IMR-90 (cell line): ENCODE results near the gene DACH1. TPM values are rescaled to one million over a fixed set of nuclear protein-coding genes. Genes with fewer than 3 reads are reported as not detected.
A peak's percentile ranks its signal among the peaks of the same experiment; 100 is the strongest.

Source experiments
- ATAC-seq: fragments of 200-7000 bp; cut with Tn5 transposase; 2 replicates; pipeline ENCODE4 v1.9.1; 2020; ENCODE audit warnings: low read depth, mild to moderate bottlenecking, moderate library complexity
- BruUV-seq: library from RNA; stranded (reverse); fragments of 400-500 nt; replicated peaks from 2 replicates; lab custom pipeline; 2021; lab: Mats Ljungman, UMichigan
- CTCF ChIA-PET: fragments of 300-600 bp; formaldehyde crosslinking; extraction: SDS; loops from one replicate; lab custom pipeline; 2021; ENCODE audit warnings: antibody characterized with exemption; lab: Yijun Ruan, JAX
- POLR2A ChIA-PET: fragments of 300-600 bp; sonication (Branson Sonifier 250); formaldehyde crosslinking; loops from one replicate; lab custom pipeline; 2022; ENCODE audit warnings: antibody characterized with exemption; ENCODE audit not compliant: unreplicated experiment; lab: Charles Lee
- DNase-seq: peaks from one replicate; pipeline ENCODE4 v3.0.0; 2013
- H2AFZ ChIP-seq: replicated peaks from 2 replicates; pipeline ENCODE3; 2013; ENCODE audit warnings: low read length, mild to moderate bottlenecking; ENCODE audit not compliant: poor library complexity
- H2AK5ac ChIP-seq: 2 replicates; pipeline ENCODE4 v1.6.1; 2013; ENCODE audit warnings: low read depth, low read length, inconsistent platforms
- H2AK9ac ChIP-seq: replicated peaks from 2 replicates; pipeline ENCODE3; 2013; ENCODE audit warnings: mild to moderate bottlenecking, low read depth, low read length, moderate library complexity; ENCODE audit not compliant: poor library complexity
- H2BK120ac ChIP-seq: 2 replicates; pipeline ENCODE4 v1.6.1; 2013; ENCODE audit warnings: low read depth, low read length, inconsistent platforms
- H2BK15ac ChIP-seq: 3 replicates; pipeline ENCODE4 v1.6.1; 2013; ENCODE audit warnings: low read depth, low read length, inconsistent platforms
- H2BK20ac ChIP-seq: 2 replicates; pipeline ENCODE4 v1.6.1; 2013; ENCODE audit warnings: low read depth, mild to moderate bottlenecking, inconsistent platforms, low read length, moderate library complexity
- H2BK5ac ChIP-seq: 2 replicates; pipeline ENCODE4 v1.6.1; 2013; ENCODE audit warnings: mild to moderate bottlenecking, low read depth, low read length, inconsistent platforms; ENCODE audit not compliant: poor library complexity, severe bottlenecking
- H3K14ac ChIP-seq: replicated peaks from 2 replicates; pipeline ENCODE4 v1.6.1; 2013; ENCODE audit warnings: low read depth, low read length, inconsistent platforms
- H3K18ac ChIP-seq: 2 replicates; pipeline ENCODE4 v1.6.1; 2013; ENCODE audit warnings: low read depth, low read length, control low read depth
- H3K23ac ChIP-seq: 2 replicates; pipeline ENCODE4 v1.6.1; 2013; ENCODE audit warnings: low read depth, low read length, inconsistent platforms
- H3K27ac ChIP-seq: 2 replicates; pipeline ENCODE4 v1.5.1; 2013; ENCODE audit warnings: mild to moderate bottlenecking, control low read depth, low read length; ENCODE audit not compliant: insufficient read depth
- H3K27me3 ChIP-seq: 2 replicates; pipeline ENCODE4 v1.6.1; 2013; ENCODE audit warnings: low read length; ENCODE audit not compliant: control insufficient read depth, insufficient read depth
- H3K36me3 ChIP-seq: 2 replicates; pipeline ENCODE4 v1.6.1; 2013; ENCODE audit warnings: low read length, mixed read lengths; ENCODE audit not compliant: control insufficient read depth, insufficient read depth
- H3K4ac ChIP-seq: 2 replicates; pipeline ENCODE4 v1.6.1; 2013; ENCODE audit warnings: low read depth, low read length, inconsistent platforms
- H3K4me1 ChIP-seq: 2 replicates; pipeline ENCODE4 v1.6.1; 2013; ENCODE audit warnings: low read length, mixed read lengths; ENCODE audit not compliant: control insufficient read depth, insufficient read depth
- H3K4me2 ChIP-seq: 2 replicates; pipeline ENCODE4 v1.6.1; 2013; ENCODE audit warnings: low read depth, mild to moderate bottlenecking, control low read depth, low read length, moderate library complexity
- H3K4me3 ChIP-seq: 2 replicates; pipeline ENCODE4 v1.5.1; 2013; ENCODE audit warnings: low read depth, mild to moderate bottlenecking, control low read depth, low read length, moderate library complexity; ENCODE audit not compliant: insufficient read depth
- H3K56ac ChIP-seq: 2 replicates; pipeline ENCODE4 v1.6.1; 2013; ENCODE audit warnings: low read length, inconsistent platforms; ENCODE audit not compliant: insufficient read depth; ENCODE audit errors: extremely low read depth
- H3K79me1 ChIP-seq, 2 experiments: 2 replicates each; pipeline ENCODE4 v1.6.1; 2013; ENCODE audit warnings: low read length in 2 of 2, inconsistent platforms in 1 of 2, low read depth in 1 of 2
- H3K9ac ChIP-seq: 2 replicates; pipeline ENCODE4 v1.6.1; 2013; ENCODE audit warnings: low read depth, low read length, control low read depth
- H3K9me1 ChIP-seq: 2 replicates; pipeline ENCODE4 v1.6.1; 2013; ENCODE audit warnings: low read length, inconsistent platforms; ENCODE audit not compliant: insufficient read depth
- H3K9me3 ChIP-seq: 2 replicates; pipeline ENCODE4 v1.6.1; 2013; ENCODE audit warnings: low read length; ENCODE audit not compliant: control insufficient read depth, insufficient read depth
- H4K20me1 ChIP-seq: 2 replicates; pipeline ENCODE4 v1.6.1; 2013; ENCODE audit warnings: low read length, inconsistent platforms; ENCODE audit not compliant: insufficient read depth
- H4K5ac ChIP-seq: 2 replicates; pipeline ENCODE4 v1.6.1; 2013; ENCODE audit warnings: mild to moderate bottlenecking, low read depth, low read length, control low read depth
- H4K8ac ChIP-seq, 2 experiments: 2 replicates each; pipeline ENCODE4 v1.6.1; 2013; ENCODE audit warnings: low read depth in 2 of 2, low read length in 2 of 2, control low read depth in 1 of 2, inconsistent platforms in 1 of 2
- H4K91ac ChIP-seq: 2 replicates; pipeline ENCODE4 v1.6.1; 2013; ENCODE audit warnings: low read depth, low read length, inconsistent platforms; ENCODE audit not compliant: insufficient read depth
- BHLHE40 ChIP-seq: fragments of 150-350 bp; IDR thresholded peaks from 2 replicates; pipeline ENCODE4 v1.6.1; 2016; ENCODE audit warnings: mild to moderate bottlenecking, low read depth, low read length
- CEBPB ChIP-seq: IDR thresholded peaks from 2 replicates; pipeline ENCODE4 v1.6.1; 2012; ENCODE audit warnings: low read depth, low read length, improper control_type of control experiment
- CHD1 ChIP-seq: IDR thresholded peaks from 2 replicates; pipeline ENCODE4 v1.6.1; 2012; ENCODE audit warnings: low read depth, low read length, improper control_type of control experiment
- CTCF ChIP-seq: conservative IDR thresholded peaks from 2 replicates; pipeline ENCODE4 v1.5.1; 2012; ENCODE audit warnings: mild to moderate bottlenecking, low read depth, low read length, improper control_type of control experiment
- ELK1 ChIP-seq: fragments of 150-350 bp; IDR thresholded peaks from 2 replicates; pipeline ENCODE4 v1.6.1; 2016; ENCODE audit warnings: low read depth, mild to moderate bottlenecking, low read length, moderate library complexity, borderline replicate concordance
- FOS ChIP-seq: fragments of 150-350 bp; IDR thresholded peaks from 2 replicates; pipeline ENCODE4 v1.6.1; 2016; ENCODE audit warnings: low read depth, low read length
- MAFK ChIP-seq: IDR thresholded peaks from 2 replicates; pipeline ENCODE4 v1.6.1; 2012; ENCODE audit warnings: low read depth, low read length, improper control_type of control experiment
- MAZ ChIP-seq: IDR thresholded peaks from 2 replicates; pipeline ENCODE4 v1.6.1; 2012; ENCODE audit warnings: low read depth, mild to moderate bottlenecking, low read length, improper control_type of control experiment, moderate library complexity, borderline replicate concordance
- MXI1 ChIP-seq: IDR thresholded peaks from 2 replicates; pipeline ENCODE4 v1.6.1; 2012; ENCODE audit warnings: low read depth, mild to moderate bottlenecking, low read length, moderate library complexity, borderline replicate concordance
- RAD21 ChIP-seq: IDR thresholded peaks from 2 replicates; pipeline ENCODE4 v1.6.1; 2012; ENCODE audit warnings: low read length, improper control_type of control experiment
- RFX5 ChIP-seq: IDR thresholded peaks from 2 replicates; pipeline ENCODE4 v1.8.0; 2012; ENCODE audit warnings: low read depth, mild to moderate bottlenecking, low read length, moderate library complexity
- SMC3 ChIP-seq: fragments of 150-350 bp; IDR thresholded peaks from 2 replicates; pipeline ENCODE4 v1.6.1; 2016; ENCODE audit warnings: low read depth, mild to moderate bottlenecking, antibody characterized with exemption, low read length, moderate library complexity
- USF2 ChIP-seq: fragments of 150-350 bp; IDR thresholded peaks from 2 replicates; pipeline ENCODE4 v1.6.1; 2017; ENCODE audit warnings: mild to moderate bottlenecking, antibody characterized with exemption, low read length, low read depth
- WGBS, 2 experiments: methylation state at CpG; one replicate each; pipeline versions ENCODE4 v1.1.5 to v1.1.7; 2013; ENCODE audit warnings: missing lambda C conversion rate in 2 of 2; ENCODE audit not compliant: insufficient read length in 1 of 2; ENCODE audit errors: extremely low coverage in 2 of 2; 5-methylcytosine and 5-hydroxymethylcytosine counted together
- dilution Hi-C: fragments of 300-500 bp; cut with HindIII; formaldehyde crosslinking; loops from one replicate; pipeline ENCODE4 v1.14.3; 2018; ENCODE audit warnings: low sequenced_read_pairs; ENCODE audit not compliant: unreplicated experiment
- in situ Hi-C: fragments of 300-500 bp; cut with MboI; formaldehyde crosslinking; loops from 3 replicates; pipeline ENCODE4 v1.14.3; 2019; ENCODE audit warnings: low sequenced_read_pairs, inconsistent platforms, mixed read lengths
- intact Hi-C: fragments of 100-400 bp; cut with micrococcal nuclease; formaldehyde crosslinking; loops from 2 replicates; pipeline ENCODE4 v1.10.0; 2022
- polyA plus RNA-seq, 3 experiments: library from polyadenylated mRNA; depleted of rRNA; stranded (reverse); fragments of >200 nt; gene quantifications; 2 replicates each; pipeline ENCODE4 v1.2.3, GENCODE V29; 2012; ENCODE audit warnings: low replicate concordance in 1 of 3
- total RNA-seq: library from RNA; depleted of rRNA; stranded (reverse); fragments of >200 nt; gene quantifications from 2 replicates; pipeline ENCODE4 v1.2.3, GENCODE V29; 2012

The DACH1 gene
- total and polyA plus RNA-seq, 2 of the 4 experiments (the other 2 are of a cell fraction): not detected

- H4K91ac ChIP-seq: no peak overlapping the region
- WGBS, 2 experiments: 83% methylated on average over 1 of the region's 7 CpGs; no CpG with 5 or more reads in 1 of the 2 experiments
- no peaks in the 10 kb centered on the region for H3K4me1 ChIP-seq
Measured at GRCh38 chr13:71634182-71634581, 232.8 kb downstream of the DACH1 start.

More at GRCh38 chr13:71634182-71634581, 232.8 kb downstream of the DACH1 start:
- no peak overlapping the region for H3K14ac ChIP-seq
- H3K9me1 ChIP-seq: no peaks in the 10 kb centered on the region; the same call in 1 of the 2 replicates
- no peak overlapping the region for H2AFZ ChIP-seq
- intact Hi-C loops (no loop called here), dilution Hi-C loops (no loop called here), in situ Hi-C loops (no loop called here)
- no TSS peak for BruUV-seq
- no peak overlapping the region for H2AK9ac ChIP-seq
- H3K23ac ChIP-seq: no peak overlapping the region
- H3K4ac ChIP-seq: no peak overlapping the region
- CTCF ChIA-PET: no interaction called here
- no peak overlapping the region for H3K9ac ChIP-seq
- TF ChIP-seq CHD1 (no peak), MXI1 (no peak), FOS (no peak), ELK1 (no peak), RAD21 (no peak), MAFK (no peak), MAZ (no peak), CTCF (no peak), BHLHE40 (no peak), CEBPB (no peak), USF2 (no peak), SMC3 (no peak), RFX5 (no peak)
- no peaks in the 10 kb centered on the region for H3K36me3 ChIP-seq
- H2BK5ac ChIP-seq: no peak overlapping the region
- H2BK15ac ChIP-seq: no peak overlapping the region
- no peak overlapping the region for H3K4me2 ChIP-seq
- no peak overlapping the region for H4K5ac ChIP-seq
- 0 out of 2 replicates have a peak overlapping the region, but pooled peaks have one; percentile 41 for H2BK120ac ChIP-seq
- DNase-seq (no peak), ATAC-seq (no peak)
- H3K18ac ChIP-seq: no peak overlapping the region; the same call in 1 of the 2 replicates
- H4K20me1 ChIP-seq: no peaks in the 10 kb centered on the region
- H4K8ac ChIP-seq: no peak overlapping the region
- no peaks in the 10 kb centered on the region for H3K27me3 ChIP-seq
- POLR2A ChIA-PET: no interaction called here
- H3K4me3 ChIP-seq: no peak overlapping the region
- no peak overlapping the region for H2AK5ac ChIP-seq
- H3K79me1 ChIP-seq: no peaks in the 10 kb centered on the region
- H3K56ac ChIP-seq: no peak overlapping the region
- no peaks in the 10 kb centered on the region for H3K9me3 ChIP-seq
- H2BK20ac ChIP-seq: peak overlapping the region; percentile 66; the same call in 1 of the 2 replicates
- no peak overlapping the region for H3K27ac ChIP-seq
